ENCODE measurements around the gene LRRC8E. TPM values are rescaled to one million over a fixed set of nuclear protein-coding genes. Genes with fewer than 3 reads are reported as not detected.

The LRRC8E gene
- total RNA-seq, 4 donors from 2014 or later, result 0.15 to 2.1 TPM; not detected in 2

DNA sequence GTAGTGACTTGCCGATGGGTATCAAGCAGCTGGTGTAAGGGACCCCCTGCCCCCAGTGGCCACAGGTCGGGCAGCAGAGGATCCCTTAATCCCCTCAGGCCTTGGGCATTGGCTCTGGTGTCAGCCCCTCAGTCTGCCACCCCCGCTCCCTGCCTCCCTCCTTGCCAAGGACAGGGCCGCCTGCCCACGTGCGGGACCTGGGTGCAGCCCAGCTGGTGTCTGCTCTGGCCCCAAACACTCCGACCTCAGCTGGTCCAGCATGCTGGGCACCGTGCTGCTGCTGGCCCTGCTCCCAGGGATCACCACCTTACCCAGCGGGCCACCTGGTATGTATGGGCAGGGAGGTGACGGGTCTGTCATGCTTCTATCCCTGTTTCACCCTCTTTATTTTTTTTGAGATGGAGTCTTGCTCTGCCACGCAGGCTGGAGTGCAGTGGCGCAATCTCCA, 26.3 kb downstream of the LRRC8E start, which contains the start of gene TGFBR3L:
TSS of gene TGFBR3L (plus strand) at position 233 of the 448 bp plus-strand sequence.
- intact Hi-C loops (cut with DNase I; ENCODE audit: low total_unique reads), result no loop called here
- H3K4me3 ChIP-seq, result no peak within 1 kb of the TSS
- H3K4me1 ChIP-seq, result peaks cover 0 to 23% of the 10 kb centered on the region in 2 donors
- no peak for TF ChIP-seq POLR2A (IDR thresholded peaks at IDR 0.05)
- TF ChIP-seq, protein P1, sequence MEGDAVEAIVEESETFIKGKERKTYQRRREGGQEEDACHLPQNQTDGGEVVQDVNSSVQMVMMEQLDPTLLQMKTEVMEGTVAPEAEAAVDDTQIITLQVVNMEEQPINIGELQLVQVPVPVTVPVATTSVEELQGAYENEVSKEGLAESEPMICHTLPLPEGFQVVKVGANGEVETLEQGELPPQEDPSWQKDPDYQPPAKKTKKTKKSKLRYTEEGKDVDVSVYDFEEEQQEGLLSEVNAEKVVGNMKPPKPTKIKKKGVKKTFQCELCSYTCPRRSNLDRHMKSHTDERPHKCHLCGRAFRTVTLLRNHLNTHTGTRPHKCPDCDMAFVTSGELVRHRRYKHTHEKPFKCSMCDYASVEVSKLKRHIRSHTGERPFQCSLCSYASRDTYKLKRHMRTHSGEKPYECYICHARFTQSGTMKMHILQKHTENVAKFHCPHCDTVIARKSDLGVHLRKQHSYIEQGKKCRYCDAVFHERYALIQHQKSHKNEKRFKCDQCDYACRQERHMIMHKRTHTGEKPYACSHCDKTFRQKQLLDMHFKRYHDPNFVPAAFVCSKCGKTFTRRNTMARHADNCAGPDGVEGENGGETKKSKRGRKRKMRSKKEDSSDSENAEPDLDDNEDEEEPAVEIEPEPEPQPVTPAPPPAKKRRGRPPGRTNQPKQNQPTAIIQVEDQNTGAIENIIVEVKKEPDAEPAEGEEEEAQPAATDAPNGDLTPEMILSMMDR (IDR thresholded peaks at IDR 0.05), result no peak
- no peaks in the 10 kb centered on the region for H3K9me3 ChIP-seq
- H3K36me3 ChIP-seq, result no peaks in the 10 kb centered on the region
- peaks cover 6 to 7% of the 10 kb centered on the region in 2 donors for H3K27me3 ChIP-seq
- no peak within 1 kb of the TSS for H3K27ac ChIP-seq
- peak in 1 of 2 donors; percentile 14 for DNase-seq

DNA sequence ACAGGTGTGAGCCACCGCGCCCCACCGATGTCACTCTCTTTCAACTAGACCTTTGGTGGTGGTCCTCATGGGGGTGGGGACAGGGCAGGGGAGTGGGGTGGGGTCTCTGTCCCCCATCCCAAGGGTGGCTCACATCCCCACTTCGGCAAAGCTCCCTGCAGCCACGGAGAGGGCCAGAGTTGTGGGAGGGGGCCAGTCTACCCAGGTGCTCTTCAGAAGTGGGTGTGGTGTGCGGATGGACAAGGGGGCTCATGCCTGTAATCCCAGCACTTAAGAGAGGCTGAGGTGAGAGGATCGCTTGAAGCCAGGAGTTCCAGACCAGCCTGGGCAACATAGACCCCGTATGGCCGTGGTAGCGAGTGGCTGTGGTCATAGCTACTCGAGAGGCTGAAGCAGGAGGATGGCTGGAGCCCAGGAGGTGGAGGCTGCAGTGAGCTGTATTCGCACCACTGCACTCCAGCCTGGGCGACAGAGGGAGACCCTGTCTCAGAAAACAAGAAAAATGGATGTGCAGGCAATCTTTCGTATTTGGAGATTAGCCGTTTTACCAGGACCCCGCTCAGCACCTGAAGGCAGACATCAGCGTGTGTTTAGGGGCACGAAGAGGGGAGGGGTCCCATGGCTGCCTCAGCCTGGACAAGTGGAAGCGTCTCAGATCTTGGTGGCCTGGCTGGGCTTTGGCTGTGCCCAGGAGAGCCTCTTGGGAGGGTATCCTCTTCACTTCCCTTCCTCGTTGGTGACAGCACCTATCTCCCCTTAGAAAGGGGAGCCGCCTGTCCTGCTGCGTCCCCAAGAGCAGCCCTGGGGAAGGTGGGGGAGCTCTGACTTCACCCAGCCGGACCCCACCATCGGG, 27.2 kb downstream of the LRRC8E start:
- TF ChIP-seq POLR2A (IDR thresholded peaks at IDR 0.05), result no peak
- TF ChIP-seq, protein P1 (IDR thresholded peaks at IDR 0.05), result no peak
- DNase-seq, result peak in 1 of 2 donors; percentile 12
- Histone ChIP-seq H3K36me3 (no peaks in the 10 kb centered on the region), H3K4me1 (peaks cover 0 to 23% of the 10 kb centered on the region in 2 donors), H3K27me3 (peaks cover 6 to 7% of the 10 kb centered on the region in 2 donors), H3K27ac (no peak overlapping the region), H3K9me3 (no peaks in the 10 kb centered on the region), H3K4me3 (no peak overlapping the region)
- intact Hi-C loops (cut with DNase I; ENCODE audit: low total_unique reads), result no loop called here

DNA sequence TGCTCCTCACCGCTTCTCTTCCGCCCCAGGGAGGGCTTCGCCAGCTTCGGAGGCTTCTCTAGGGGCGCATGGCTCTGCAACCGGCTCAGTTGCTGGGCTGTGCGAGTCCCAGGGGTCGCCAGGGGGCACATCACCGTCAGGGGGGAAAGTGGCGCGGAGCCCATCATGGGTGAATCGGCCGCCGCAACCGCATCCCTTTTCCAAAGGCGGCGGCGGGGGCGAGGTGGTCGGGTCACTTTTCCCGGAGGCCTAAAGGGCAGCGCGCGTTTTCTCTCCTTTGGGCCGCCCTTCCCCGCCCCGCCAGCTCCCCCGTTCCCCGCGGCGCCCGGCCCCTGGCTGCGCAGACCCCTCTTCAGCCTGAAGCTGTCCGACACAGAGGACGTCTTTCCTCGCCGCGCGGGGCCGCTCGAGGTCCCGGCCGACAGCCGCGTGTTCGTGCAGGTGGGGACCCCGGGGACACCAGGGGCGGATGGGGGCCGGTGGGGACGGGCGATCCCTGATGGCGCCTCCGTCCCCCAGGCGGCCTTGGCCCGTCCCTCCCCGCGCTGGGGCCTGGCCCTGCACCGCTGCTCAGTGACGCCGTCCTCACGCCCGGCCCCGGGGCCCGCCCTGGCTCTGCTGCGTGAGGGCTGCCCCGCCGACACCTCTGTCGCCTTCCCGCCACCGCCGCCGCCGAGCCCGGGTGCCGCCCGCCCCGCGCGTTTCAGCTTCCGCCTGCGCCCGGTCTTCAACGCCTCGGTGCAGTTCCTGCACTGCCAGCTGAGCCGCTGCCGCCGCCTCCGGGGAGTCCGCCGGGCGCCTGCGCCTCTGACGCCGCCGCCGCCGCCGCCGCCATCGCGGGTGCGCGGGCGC, 28.0 kb downstream of the LRRC8E start:
- peak overlapping the region in 1 of 2 donors; percentile 14 for H3K4me3 ChIP-seq
- intact Hi-C loops (cut with DNase I; ENCODE audit: low total_unique reads), result no loop called here
- H3K27me3 ChIP-seq, result peaks cover 6 to 7% of the 10 kb centered on the region in 2 donors
- H3K9me3 ChIP-seq, result no peaks in the 10 kb centered on the region
- DNase-seq, result no peak
- peak overlapping the region in 1 of 2 donors; percentile 60 for H3K27ac ChIP-seq
- no peaks in the 10 kb centered on the region for H3K36me3 ChIP-seq
- peaks cover 2 to 24% of the 10 kb centered on the region in 2 donors for H3K4me1 ChIP-seq
- no peak for TF ChIP-seq POLR2A (IDR thresholded peaks at IDR 0.05)
- TF ChIP-seq, protein P1 (IDR thresholded peaks at IDR 0.05), result peak in 1 of 4 experiments; percentile 2

DNA sequence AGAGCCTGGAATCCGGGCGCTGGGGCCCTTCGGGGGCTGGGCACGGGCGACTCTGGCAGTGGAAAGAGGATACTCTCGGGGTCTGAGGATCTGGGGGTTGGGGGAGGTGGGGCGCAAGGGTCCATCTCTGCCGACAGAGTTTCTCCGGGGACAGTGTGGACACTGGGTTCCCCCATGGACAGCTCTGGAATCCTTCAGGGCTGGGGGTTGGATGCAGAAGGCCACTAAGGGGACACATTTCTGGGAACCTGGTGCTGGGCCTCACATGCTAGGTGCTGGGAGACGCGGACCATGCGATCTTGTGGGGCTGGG, 28.6 kb downstream of the LRRC8E start:
- Histone ChIP-seq H3K9me3 (no peaks in the 10 kb centered on the region), H3K27ac (peak overlapping the region; percentile 13 to 60), H3K36me3 (no peaks in the 10 kb centered on the region), H3K4me1 (peaks cover 8 to 29% of the 10 kb centered on the region in 2 donors), H3K4me3 (peak overlapping the region in 1 of 2 donors; percentile 14), H3K27me3 (peaks cover 6 to 7% of the 10 kb centered on the region in 2 donors)
- intact Hi-C loops (cut with DNase I; ENCODE audit: low total_unique reads), result no loop called here
- DNase-seq, result no peak
- TF ChIP-seq POLR2A (IDR thresholded peaks at IDR 0.05), result no peak
- TF ChIP-seq, protein P1 (IDR thresholded peaks at IDR 0.05), result no peak

Data from uterus (tissue), 4 donors.